ENCODE measurements around the gene ZNF383. TPM values are rescaled to one million over a fixed set of nuclear protein-coding genes. Genes with fewer than 3 reads are reported as not detected.
"Not testable (repeated sequence)": the region's sequence is repeated elsewhere in the genome, so short reads cannot be mapped to it uniquely, and the experiment has no call there.

Gene ZNF383
- total RNA-seq, result 10 to 100 TPM; 33.5 to 39.8 TPM
- polyA plus RNA-seq, result 10 to 100 TPM in 2 of 3 donors, 1 to 10 TPM in 1; 8.8 to 15.1 (median 10.4) TPM
- total RNA-seq, result 18.3 to 48.5 (median 25.1) reads per million in 6 experiments

GRCh38 chr19:37217775-37218591 lies at the start of gene ZNF383:
Gene ZNF383, plus strand, starts transcription at chr19:37218214. Its CDS starts 12,240 bp downstream, at chr19:37230454.
- POLR2A ChIA-PET, result interaction anchor here (0.5 to 1.8 kb wide), 17 partner anchors 8 to 1403 kb away, joined by 3 to 10 read pairs (median 4); partner anchors contain the start of genes PSMD8, ZFP14, ZNF146 and ZNF345
- Mint-ChIP-seq H3K4me3 (peak within 1 kb of the TSS; percentile 86 to 100 (median 96)), H3K27ac (peak within 1 kb of the TSS; percentile 90 to 99 (median 95)), H3K9me3 (peaks cover 0 to 47% (median 12%) of the 10 kb centered on the region in 9 donors), H3K4me1 (peaks cover 17 to 34% (median 27%) of the 10 kb centered on the region in 4 donors), H3K36me3 (peaks cover 21 to 34% (median 33%) of the 10 kb centered on the region in 3 donors), H3K27me3 (no peaks in the 10 kb centered on the region)
- DNase-seq (peak; percentile 60 to 93 (median 80)), ATAC-seq (peak; percentile 88 to 89)

- Mint-ChIP-seq H3K9me3 (peaks cover 11 to 62% (median 34%) of the 10 kb centered on the region in 9 donors), H3K4me3 (peak within 1 kb of the TSS in 4 of 10 donors; percentile 26 to 66 (median 52)), H3K27me3 (no peaks in the 10 kb centered on the region), H3K36me3 (peaks cover 29 to 43% (median 30%) of the 10 kb centered on the region in 3 donors), H3K4me1 (peaks cover 0 to 11% (median 6%) of the 10 kb centered on the region in 4 donors), H3K27ac (peak within 1 kb of the TSS in 2 of 10 donors; percentile 27 to 58)
- POLR2A ChIA-PET, result interaction anchor here (0.5 to 2.3 kb wide), 6 partner anchors 37 to 1186 kb away, joined by 3 to 8 read pairs (median 6); partner anchors contain the start of genes ZNF383, ZNF420, ZNF529 and ZNF585B
- DNase-seq, result peak; percentile 71 to 96 (median 89)
- peak; percentile 99 for ATAC-seq
These were observed 45.3 kb upstream of the ZNF383 start, which contains the start of gene ZNF585A for GRCh38 chr19:37172368-37173366. Gene ZNF585A, minus strand, starts transcription at chr19:37172695. Its CDS starts 2,785 bp downstream, at chr19:37169910.

- Mint-ChIP-seq H3K36me3 (peaks cover 56 to 82% (median 57%) of the 10 kb centered on the region in 3 donors), H3K9me3 (peaks cover 12 to 98% (median 56%) of the 10 kb centered on the region in 9 donors)
- DNase-seq, POLR2A ChIA-PET, H3K27ac Mint-ChIP-seq, ATAC-seq, H3K27me3 Mint-ChIP-seq, H3K4me1 Mint-ChIP-seq, H3K4me3 Mint-ChIP-seq: not testable (repeated sequence)
These were observed 31.9 kb upstream of the ZNF383 start for GRCh38 chr19:37186071-37186470.

- not testable (repeated sequence) for ATAC-seq, H3K4me1 Mint-ChIP-seq, DNase-seq, H3K27me3 Mint-ChIP-seq, H3K4me3 Mint-ChIP-seq, H3K27ac Mint-ChIP-seq
- POLR2A ChIA-PET, result interaction anchor here (0.7 kb wide), 2 partner anchors 258 to 537 kb away, joined by 5 to 6 read pairs; no protein-coding TSS in a partner anchor
- peaks cover 0 to 89% (median 29%) of the 10 kb centered on the region in 9 donors for H3K9me3 Mint-ChIP-seq
- H3K36me3 Mint-ChIP-seq, result peaks cover 36 to 83% (median 80%) of the 10 kb centered on the region in 3 donors
These were observed 22.8 kb upstream of the ZNF383 start for GRCh38 chr19:37195248-37195647.

- DNase-seq, H3K27me3 Mint-ChIP-seq, H3K4me1 Mint-ChIP-seq, ATAC-seq, H3K4me3 Mint-ChIP-seq, POLR2A ChIA-PET, H3K27ac Mint-ChIP-seq: not testable (repeated sequence)
- H3K36me3 Mint-ChIP-seq, result peaks cover 33 to 80% (median 78%) of the 10 kb centered on the region in 3 donors
- peaks cover 0 to 86% (median 24%) of the 10 kb centered on the region in 9 donors for H3K9me3 Mint-ChIP-seq
These were observed 20.9 kb upstream of the ZNF383 start for GRCh38 chr19:37197115-37197514.

DNA sequence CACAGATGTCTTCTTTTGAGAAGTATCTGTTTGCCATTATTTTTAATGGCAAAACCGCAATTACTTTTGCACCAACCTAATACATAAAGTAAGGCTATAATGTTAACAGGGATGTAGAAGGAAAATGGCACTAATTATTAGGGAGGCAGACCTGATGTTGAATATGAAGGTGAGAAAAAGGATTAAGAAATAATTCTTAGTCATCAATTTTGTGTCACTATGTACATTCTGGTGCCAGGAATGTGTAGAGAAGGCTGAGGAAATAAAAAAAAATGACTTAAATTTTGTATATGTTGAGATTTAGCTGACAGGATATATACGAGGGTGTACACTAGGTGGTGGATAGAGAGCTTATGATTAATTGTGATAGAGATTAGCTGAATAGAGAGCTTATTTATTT lies 20.2 kb upstream of the ZNF383 start:
- Mint-ChIP-seq H3K4me1 (no peaks in the 10 kb centered on the region), H3K9me3 (peaks cover 0 to 88% (median 22%) of the 10 kb centered on the region in 9 donors), H3K27ac (no peak overlapping the region), H3K36me3 (peaks cover 32 to 84% (median 79%) of the 10 kb centered on the region in 3 donors), H3K27me3 (no peaks in the 10 kb centered on the region), H3K4me3 (no peak overlapping the region)
- ATAC-seq (no peak), DNase-seq (no peak)
- POLR2A ChIA-PET, result no interaction called here

DNA sequence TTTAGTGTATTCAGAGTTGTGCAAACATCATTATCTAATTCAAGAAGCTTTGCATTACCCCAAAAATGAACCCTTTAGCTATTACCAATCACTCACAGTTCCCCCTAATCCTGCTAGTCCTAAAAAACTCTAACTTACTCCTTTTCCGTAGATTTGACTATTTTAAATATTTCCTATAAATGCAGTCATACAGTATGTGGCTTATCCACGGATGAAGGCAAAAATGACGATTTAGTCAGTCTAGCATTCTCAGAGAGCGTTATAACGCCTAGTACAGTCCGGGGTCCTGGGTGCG lies 587 bp upstream of the ZNF383 start:
- Mint-ChIP-seq H3K27ac (peak overlapping the region; percentile 90 to 99 (median 95)), H3K36me3 (peaks cover 15 to 29% (median 28%) of the 10 kb centered on the region in 3 donors), H3K4me3 (peak overlapping the region; percentile 86 to 100 (median 96)), H3K27me3 (no peaks in the 10 kb centered on the region), H3K9me3 (peaks cover 0 to 42% (median 7%) of the 10 kb centered on the region in 9 donors), H3K4me1 (peaks cover 15 to 34% (median 27%) of the 10 kb centered on the region in 4 donors)
- DNase-seq (no peak), ATAC-seq (no peak)
- POLR2A ChIA-PET, result interaction anchor here (0.5 to 1.8 kb wide), 17 partner anchors 8 to 1403 kb away, joined by 3 to 10 read pairs (median 4); partner anchors contain the start of genes PSMD8, ZFP14, ZNF146 and ZNF345

DNA sequence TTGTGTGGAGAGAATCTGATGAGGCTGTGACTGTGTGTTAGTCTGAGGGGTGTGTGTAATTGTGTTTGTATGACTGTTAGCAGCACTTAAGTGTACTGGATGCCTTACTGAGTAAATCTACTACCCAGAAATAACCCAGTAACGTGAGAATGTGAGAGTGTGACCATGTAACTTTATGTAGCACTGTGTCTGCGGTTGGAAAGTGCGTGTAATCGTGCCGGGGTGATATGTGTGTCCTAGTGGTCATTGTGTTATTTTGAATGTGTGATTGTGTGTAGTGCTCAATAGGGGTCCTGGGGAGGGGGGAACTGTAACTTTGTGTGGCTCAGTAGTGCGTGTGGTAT lies 550 bp downstream of the ZNF383 start:
- POLR2A ChIA-PET, result no interaction called here
- peak overlapping the region; percentile 86 to 100 (median 96) for H3K4me3 Mint-ChIP-seq
- ATAC-seq, result no peak
- peaks cover 24 to 39% (median 36%) of the 10 kb centered on the region in 3 donors for H3K36me3 Mint-ChIP-seq
- DNase-seq, result no peak
- peaks cover 0 to 52% (median 15%) of the 10 kb centered on the region in 9 donors for H3K9me3 Mint-ChIP-seq
- H3K27me3 Mint-ChIP-seq, result no peaks in the 10 kb centered on the region
- H3K4me1 Mint-ChIP-seq, result peaks cover 17 to 34% (median 27%) of the 10 kb centered on the region in 4 donors
- peak overlapping the region; percentile 90 to 99 (median 95) for H3K27ac Mint-ChIP-seq

- peaks cover 17 to 34% (median 27%) of the 10 kb centered on the region in 4 donors for H3K4me1 Mint-ChIP-seq
- ATAC-seq (no peak), DNase-seq (no peak)
- H3K9me3 Mint-ChIP-seq, result peaks cover 0 to 64% (median 15%) of the 10 kb centered on the region in 9 donors
- peak overlapping the region in 1 of 10 donors; percentile 95 for H3K27ac Mint-ChIP-seq
- no peaks in the 10 kb centered on the region for H3K27me3 Mint-ChIP-seq
- peaks cover 27 to 52% (median 47%) of the 10 kb centered on the region in 3 donors for H3K36me3 Mint-ChIP-seq
- POLR2A ChIA-PET, result interaction anchor here (1.6 kb wide), 1 partner anchor 10 kb away, joined by 4 read pairs; the partner anchor contains the start of gene ZNF585B
- H3K4me3 Mint-ChIP-seq, result peak overlapping the region in 4 of 10 donors; percentile 47 to 96 (median 66)
These were observed 2.4 kb downstream of the ZNF383 start for GRCh38 chr19:37220383-37220782.

GRCh38 chr19:37221136-37221535 lies 3.1 kb downstream of the ZNF383 start:
- peaks cover 0 to 72% (median 16%) of the 10 kb centered on the region in 9 donors for H3K9me3 Mint-ChIP-seq
- H3K27me3 Mint-ChIP-seq, result no peaks in the 10 kb centered on the region
- no peak overlapping the region for H3K27ac Mint-ChIP-seq
- peaks cover 33 to 60% (median 55%) of the 10 kb centered on the region in 3 donors for H3K36me3 Mint-ChIP-seq
- DNase-seq (no peak), ATAC-seq (no peak)
- H3K4me3 Mint-ChIP-seq, result peak overlapping the region in 1 of 10 donors; percentile 14
- POLR2A ChIA-PET, result no interaction called here
- H3K4me1 Mint-ChIP-seq, result peaks cover 17 to 34% (median 27%) of the 10 kb centered on the region in 4 donors

DNA sequence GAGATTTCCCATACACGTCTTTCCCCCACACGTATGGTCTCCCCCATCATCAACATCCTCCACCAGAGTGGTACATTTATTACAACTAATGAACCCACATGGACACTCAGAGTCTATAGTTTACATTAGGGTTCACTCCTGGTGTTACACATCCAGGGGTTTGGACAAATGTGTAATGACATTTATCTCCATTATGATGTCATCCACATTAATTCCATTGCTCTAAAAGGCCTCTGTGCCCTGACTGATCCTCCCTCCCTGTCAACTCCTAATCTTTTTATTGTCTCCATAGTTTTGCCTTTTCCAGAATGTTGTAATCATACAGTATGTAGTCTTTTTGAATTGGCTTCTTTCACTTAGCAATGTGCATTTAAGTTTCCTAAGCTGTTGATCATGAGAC lies 8.2 kb downstream of the ZNF383 start:
- ATAC-seq, result no peak
- no peak overlapping the region for H3K4me3 Mint-ChIP-seq
- H3K9me3 Mint-ChIP-seq, result peaks cover 0 to 91% (median 31%) of the 10 kb centered on the region in 9 donors

More for the DNA sequence above, 8.2 kb downstream of the ZNF383 start:
- peaks cover 50 to 84% (median 82%) of the 10 kb centered on the region in 3 donors for H3K36me3 Mint-ChIP-seq
- DNase-seq, result no peak
- no peak overlapping the region for H3K27ac Mint-ChIP-seq
- H3K27me3 Mint-ChIP-seq, result no peaks in the 10 kb centered on the region
- POLR2A ChIA-PET, result no interaction called here
- H3K4me1 Mint-ChIP-seq, result peaks cover 0 to 7% (median 3%) of the 10 kb centered on the region in 4 donors
